B cell (primary cell): ENCODE results near the gene NDC80.

Experiments
- EZH2 ChIP-seq: IDR thresholded peaks from 2 replicates; pipeline ENCODE4 v1.6.1; 2012; ENCODE audit warnings: borderline replicate concordance, low read depth, mild to moderate bottlenecking, moderate library complexity, low read length; ENCODE audit not compliant: insufficient read depth, poor library complexity, severe bottlenecking
- TF ChIP-seq, protein P1 (sequence below): fragments of 200-600 bp; IDR thresholded peaks from one replicate; pipeline ENCODE4 v1.8.0; 2022; ENCODE audit warnings: antibody characterized with exemption, mild to moderate bottlenecking

DNA sequence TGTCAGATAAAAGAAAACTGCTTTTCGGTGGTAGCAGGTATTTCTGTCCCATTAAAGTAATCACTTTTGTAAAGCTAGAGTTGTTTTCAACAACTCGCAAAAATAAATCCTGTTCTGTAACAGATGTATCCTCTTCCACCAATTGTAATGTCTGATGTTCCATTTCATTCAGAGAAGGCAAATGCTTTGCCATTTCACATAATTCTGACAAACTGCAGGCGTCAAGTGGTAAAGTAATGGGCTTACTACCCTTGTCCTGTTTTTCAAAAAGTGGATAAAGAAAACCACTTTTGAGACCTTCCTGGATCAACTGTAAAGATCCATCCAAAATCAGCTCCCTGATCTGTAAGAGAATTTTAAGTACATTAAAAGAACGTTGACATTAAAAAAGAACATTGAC lies 16.7 kb upstream of the NDC80 start:
- TF ChIP-seq, protein P1, sequence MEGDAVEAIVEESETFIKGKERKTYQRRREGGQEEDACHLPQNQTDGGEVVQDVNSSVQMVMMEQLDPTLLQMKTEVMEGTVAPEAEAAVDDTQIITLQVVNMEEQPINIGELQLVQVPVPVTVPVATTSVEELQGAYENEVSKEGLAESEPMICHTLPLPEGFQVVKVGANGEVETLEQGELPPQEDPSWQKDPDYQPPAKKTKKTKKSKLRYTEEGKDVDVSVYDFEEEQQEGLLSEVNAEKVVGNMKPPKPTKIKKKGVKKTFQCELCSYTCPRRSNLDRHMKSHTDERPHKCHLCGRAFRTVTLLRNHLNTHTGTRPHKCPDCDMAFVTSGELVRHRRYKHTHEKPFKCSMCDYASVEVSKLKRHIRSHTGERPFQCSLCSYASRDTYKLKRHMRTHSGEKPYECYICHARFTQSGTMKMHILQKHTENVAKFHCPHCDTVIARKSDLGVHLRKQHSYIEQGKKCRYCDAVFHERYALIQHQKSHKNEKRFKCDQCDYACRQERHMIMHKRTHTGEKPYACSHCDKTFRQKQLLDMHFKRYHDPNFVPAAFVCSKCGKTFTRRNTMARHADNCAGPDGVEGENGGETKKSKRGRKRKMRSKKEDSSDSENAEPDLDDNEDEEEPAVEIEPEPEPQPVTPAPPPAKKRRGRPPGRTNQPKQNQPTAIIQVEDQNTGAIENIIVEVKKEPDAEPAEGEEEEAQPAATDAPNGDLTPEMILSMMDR: no peak
- TF ChIP-seq EZH2: no peak
